ENCODE data around the gene HIRA.

Gene HIRA

DNA sequence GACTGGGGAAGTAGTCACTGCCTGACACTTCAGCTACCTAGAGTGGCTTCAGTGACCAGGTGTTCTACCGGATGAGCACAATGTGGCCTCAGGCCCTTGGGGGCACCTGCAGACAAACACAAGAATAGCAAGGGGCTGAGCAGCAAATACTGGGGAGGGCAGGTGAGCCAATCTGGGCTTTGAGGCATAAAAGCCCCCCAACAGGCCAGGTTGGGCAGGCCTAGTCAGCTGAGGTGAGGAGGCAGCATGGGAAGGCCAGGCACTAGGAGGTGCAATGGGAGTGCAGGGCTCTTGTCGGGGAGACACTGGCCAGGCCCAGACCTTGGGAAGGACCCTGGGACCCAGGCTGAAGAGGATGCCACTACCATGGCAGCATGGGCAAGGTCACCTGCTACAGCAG lies 38.5 kb upstream of the HIRA start:
- no peak for DNase-seq (ENCODE audit: low read depth, low spot score)
- in situ Hi-C loops (cut with HindIII; ENCODE audit: low sequenced_read_pairs), result no loop called here
- H3K4me3 ChIP-seq (ENCODE audit: low read depth, low read length), result no peak overlapping the region
- TF ChIP-seq, protein P1, sequence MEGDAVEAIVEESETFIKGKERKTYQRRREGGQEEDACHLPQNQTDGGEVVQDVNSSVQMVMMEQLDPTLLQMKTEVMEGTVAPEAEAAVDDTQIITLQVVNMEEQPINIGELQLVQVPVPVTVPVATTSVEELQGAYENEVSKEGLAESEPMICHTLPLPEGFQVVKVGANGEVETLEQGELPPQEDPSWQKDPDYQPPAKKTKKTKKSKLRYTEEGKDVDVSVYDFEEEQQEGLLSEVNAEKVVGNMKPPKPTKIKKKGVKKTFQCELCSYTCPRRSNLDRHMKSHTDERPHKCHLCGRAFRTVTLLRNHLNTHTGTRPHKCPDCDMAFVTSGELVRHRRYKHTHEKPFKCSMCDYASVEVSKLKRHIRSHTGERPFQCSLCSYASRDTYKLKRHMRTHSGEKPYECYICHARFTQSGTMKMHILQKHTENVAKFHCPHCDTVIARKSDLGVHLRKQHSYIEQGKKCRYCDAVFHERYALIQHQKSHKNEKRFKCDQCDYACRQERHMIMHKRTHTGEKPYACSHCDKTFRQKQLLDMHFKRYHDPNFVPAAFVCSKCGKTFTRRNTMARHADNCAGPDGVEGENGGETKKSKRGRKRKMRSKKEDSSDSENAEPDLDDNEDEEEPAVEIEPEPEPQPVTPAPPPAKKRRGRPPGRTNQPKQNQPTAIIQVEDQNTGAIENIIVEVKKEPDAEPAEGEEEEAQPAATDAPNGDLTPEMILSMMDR (IDR thresholded peaks at IDR 0.05; ENCODE audit: low read depth, low read length), result no peak

GRCh38 chr22:19469421-19469820 lies 37.9 kb upstream of the HIRA start:
- H3K4me3 ChIP-seq (ENCODE audit: low read depth, low read length), result no peak overlapping the region
- in situ Hi-C loops (cut with HindIII; ENCODE audit: low sequenced_read_pairs), result no loop called here
- TF ChIP-seq, protein P1 (IDR thresholded peaks at IDR 0.05; ENCODE audit: low read depth, low read length), result no peak
- no peak for DNase-seq (ENCODE audit: low read depth, low spot score)

- in situ Hi-C loops (cut with HindIII; ENCODE audit: low sequenced_read_pairs), result no loop called here
- no peak overlapping the region for H3K4me3 ChIP-seq (ENCODE audit: low read depth, low read length)
- no peak for DNase-seq (ENCODE audit: low read depth, low spot score)
- TF ChIP-seq, protein P1 (IDR thresholded peaks at IDR 0.05; ENCODE audit: low read depth, low read length), result no peak
These were observed 36.4 kb upstream of the HIRA start for GRCh38 chr22:19467912-19468311.

GRCh38 chr22:19466848-19467752 lies 35.6 kb upstream of the HIRA start:
- in situ Hi-C loops (cut with HindIII; ENCODE audit: low sequenced_read_pairs), result no loop called here
- no peak overlapping the region for H3K4me3 ChIP-seq (ENCODE audit: low read depth, low read length)
- no peak for DNase-seq (ENCODE audit: low read depth, low spot score)
- TF ChIP-seq, protein P1 (IDR thresholded peaks at IDR 0.05; ENCODE audit: low read depth, low read length), result no peak

- DNase-seq (ENCODE audit: low read depth, low spot score), result no peak
- in situ Hi-C loops (cut with HindIII; ENCODE audit: low sequenced_read_pairs), result no loop called here
- H3K4me3 ChIP-seq (ENCODE audit: low read depth, low read length), result no peak overlapping the region
- TF ChIP-seq, protein P1 (IDR thresholded peaks at IDR 0.05; ENCODE audit: low read depth, low read length), result no peak
These were observed 34.7 kb upstream of the HIRA start for GRCh38 chr22:19466126-19466716.

- in situ Hi-C loops (cut with HindIII; ENCODE audit: low sequenced_read_pairs), result no loop called here
- TF ChIP-seq, protein P1 (IDR thresholded peaks at IDR 0.05; ENCODE audit: low read depth, low read length), result no peak
- DNase-seq (ENCODE audit: low read depth, low spot score), result no peak
- no peak overlapping the region for H3K4me3 ChIP-seq (ENCODE audit: low read depth, low read length)
These were observed 33.4 kb upstream of the HIRA start for GRCh38 chr22:19464975-19465374.

Data from astrocyte of the spinal cord (primary cell).